22Rv1 (cell line): ENCODE data around the gene MTCL1.

Source experiments
- H3K27ac ChIP-seq: fragments of 450-650 bp; 2 replicates; pipeline ENCODE4 v1.5.1; 2017
- CTCF ChIP-seq: fragments of 450-650 bp; IDR thresholded peaks from 2 replicates; pipeline ENCODE4 v1.5.1; 2017; ENCODE audit warnings: mild to moderate bottlenecking
- ZFX ChIP-seq: fragments of 450-650 bp; IDR thresholded peaks from 2 replicates; pipeline ENCODE4 v1.6.1; 2017; ENCODE audit warnings: antibody characterized with exemption, borderline replicate concordance

The MTCL1 gene

GRCh38 chr18:8721716-8722115 is 16.4 kb downstream of the MTCL1 start:
- TF ChIP-seq CTCF, result no peak
- TF ChIP-seq ZFX, result no peak
- no peak overlapping the region for H3K27ac ChIP-seq

- no peak for TF ChIP-seq CTCF
- TF ChIP-seq ZFX, result no peak
- no peak overlapping the region for H3K27ac ChIP-seq
Measured at GRCh38 chr18:8722946-8723820, 17.8 kb downstream of the MTCL1 start.

- TF ChIP-seq ZFX, result no peak
- no peak for TF ChIP-seq CTCF
- no peak overlapping the region for H3K27ac ChIP-seq
Measured at GRCh38 chr18:8724452-8724851, 19.1 kb downstream of the MTCL1 start.

GRCh38 chr18:8726281-8726680 is 20.9 kb downstream of the MTCL1 start:
- TF ChIP-seq CTCF, result no peak
- no peak for TF ChIP-seq ZFX
- H3K27ac ChIP-seq, result no peak overlapping the region

GRCh38 chr18:8726963-8727705 is 21.8 kb downstream of the MTCL1 start:
- TF ChIP-seq CTCF (no peak), ZFX (no peak)
- H3K27ac ChIP-seq, result no peak overlapping the region

- no peak overlapping the region for H3K27ac ChIP-seq
Measured at GRCh38 chr18:8730080-8730827, 24.9 kb downstream of the MTCL1 start.

More at GRCh38 chr18:8730080-8730827, 24.9 kb downstream of the MTCL1 start:
- TF ChIP-seq CTCF (no peak), ZFX (no peak)
